ENCODE measurements around the gene ANAPC2.

DNA sequence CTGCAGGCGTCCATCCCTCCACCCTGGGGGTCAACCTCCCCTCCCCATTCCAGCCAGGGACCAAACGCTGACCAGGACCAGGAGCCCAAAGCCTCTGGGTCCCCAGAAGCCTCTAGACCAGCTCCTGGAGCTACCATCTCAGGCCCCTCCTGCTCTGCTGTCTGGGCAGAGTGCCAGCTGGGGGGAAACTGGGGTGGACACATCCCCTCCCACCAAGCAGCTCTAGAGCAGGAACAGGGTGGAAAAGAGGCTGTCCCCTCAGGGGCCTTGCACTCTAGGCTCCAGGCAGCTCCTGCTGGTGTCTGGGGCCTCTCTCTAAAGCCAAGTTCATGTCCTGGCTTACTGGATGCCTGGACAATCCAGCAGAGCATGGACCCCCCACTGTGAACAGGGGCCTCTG lies 4.5 kb upstream of the ANAPC2 start:
- TF ChIP-seq, protein P1, sequence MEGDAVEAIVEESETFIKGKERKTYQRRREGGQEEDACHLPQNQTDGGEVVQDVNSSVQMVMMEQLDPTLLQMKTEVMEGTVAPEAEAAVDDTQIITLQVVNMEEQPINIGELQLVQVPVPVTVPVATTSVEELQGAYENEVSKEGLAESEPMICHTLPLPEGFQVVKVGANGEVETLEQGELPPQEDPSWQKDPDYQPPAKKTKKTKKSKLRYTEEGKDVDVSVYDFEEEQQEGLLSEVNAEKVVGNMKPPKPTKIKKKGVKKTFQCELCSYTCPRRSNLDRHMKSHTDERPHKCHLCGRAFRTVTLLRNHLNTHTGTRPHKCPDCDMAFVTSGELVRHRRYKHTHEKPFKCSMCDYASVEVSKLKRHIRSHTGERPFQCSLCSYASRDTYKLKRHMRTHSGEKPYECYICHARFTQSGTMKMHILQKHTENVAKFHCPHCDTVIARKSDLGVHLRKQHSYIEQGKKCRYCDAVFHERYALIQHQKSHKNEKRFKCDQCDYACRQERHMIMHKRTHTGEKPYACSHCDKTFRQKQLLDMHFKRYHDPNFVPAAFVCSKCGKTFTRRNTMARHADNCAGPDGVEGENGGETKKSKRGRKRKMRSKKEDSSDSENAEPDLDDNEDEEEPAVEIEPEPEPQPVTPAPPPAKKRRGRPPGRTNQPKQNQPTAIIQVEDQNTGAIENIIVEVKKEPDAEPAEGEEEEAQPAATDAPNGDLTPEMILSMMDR (IDR thresholded peaks at IDR 0.05), result no peak
- TF ChIP-seq POLR2AphosphoS5 (IDR thresholded peaks at IDR 0.05), result no peak

All from suprapubic skin (tissue), 3 donors.